ENCODE measurements around the gene ANKRD42.
"Not testable (repeated sequence)": the region's sequence is repeated elsewhere in the genome, so short reads cannot be mapped to it uniquely, and the experiment has no call there.

The ANKRD42 gene

DNA sequence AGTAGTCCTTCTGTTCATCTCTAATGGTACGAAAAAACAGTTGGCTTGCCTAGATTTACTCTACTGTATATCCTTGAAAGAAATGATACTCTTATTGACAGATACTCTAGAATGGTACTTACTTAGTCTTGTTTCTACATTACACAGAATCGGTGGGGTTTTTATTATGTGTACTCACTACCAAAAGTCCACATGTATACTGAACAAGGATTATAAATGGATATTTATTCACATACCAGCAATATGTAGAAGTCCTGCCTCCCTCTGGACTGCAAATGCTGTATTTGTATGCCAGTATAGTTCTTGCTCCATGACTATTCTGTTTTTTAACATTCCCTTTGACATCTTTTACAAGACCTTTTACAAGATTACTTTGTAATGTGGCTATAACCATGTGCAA, 22.6 kb upstream of the ANKRD42 start:
- DNase-seq (ENCODE audit: extremely low read depth in 1 of 2, low read depth in 1 of 2) = no peak

DNA sequence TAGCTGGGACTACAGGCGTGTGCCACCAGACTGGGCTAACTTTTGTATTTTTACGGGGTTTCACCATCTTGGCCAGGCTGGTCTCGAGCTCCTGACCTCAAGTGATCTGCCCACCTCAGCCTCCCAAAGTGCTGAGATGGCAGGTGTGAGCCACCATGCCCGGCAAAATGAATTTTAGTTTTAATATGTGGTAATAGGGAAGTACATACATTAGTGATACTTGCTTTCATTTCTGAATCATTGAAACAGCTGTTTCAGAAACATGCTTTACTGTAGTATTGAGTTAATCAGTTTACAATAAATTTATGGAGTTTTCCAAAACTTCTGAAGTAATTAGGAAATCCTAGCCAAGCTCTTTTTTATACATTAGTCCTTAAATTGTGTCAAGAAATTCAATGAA, 21.0 kb upstream of the ANKRD42 start:
- DNase-seq (ENCODE audit: extremely low read depth in 1 of 2, low read depth in 1 of 2) = no peak

DNA sequence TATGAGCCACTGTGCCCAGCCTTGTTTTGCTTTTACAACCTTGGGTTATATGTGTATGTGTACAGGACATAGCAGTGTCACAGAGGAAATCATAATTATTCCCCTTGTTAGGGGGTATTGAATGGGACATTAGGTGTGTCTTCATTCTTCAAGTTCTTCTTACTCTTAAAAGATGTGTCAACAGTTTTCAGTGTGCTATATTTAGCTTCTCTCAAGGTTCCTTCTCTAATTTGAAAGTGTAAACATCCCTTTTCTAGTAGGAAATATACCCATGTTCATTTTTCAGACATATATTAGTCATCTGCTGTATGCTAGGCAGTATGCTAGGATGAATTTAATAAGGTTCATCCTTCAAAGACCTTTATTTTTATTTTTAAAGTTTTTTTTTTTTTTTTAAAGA, 19.5 kb upstream of the ANKRD42 start:
- DNase-seq (ENCODE audit: extremely low read depth in 1 of 2, low read depth in 1 of 2) = no peak

DNA sequence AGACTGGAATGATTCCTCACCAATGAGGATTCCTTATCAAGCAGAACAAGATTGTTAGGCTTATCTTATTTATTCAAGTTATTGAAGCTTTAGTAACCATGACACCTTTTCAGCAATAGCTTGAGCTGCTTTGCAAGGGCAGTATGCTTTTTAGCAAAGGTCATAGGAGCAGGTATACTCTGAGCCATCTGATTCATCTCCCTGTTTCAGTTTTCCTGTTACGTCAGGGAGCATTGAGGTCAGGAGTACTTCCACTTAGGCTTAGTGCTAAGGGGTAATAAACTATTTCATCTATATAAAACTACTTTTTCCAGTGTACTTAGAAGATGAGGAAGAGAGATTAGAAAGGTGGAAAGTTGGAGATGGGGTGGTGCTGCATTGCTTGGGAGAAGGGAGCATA, 17.7 kb upstream of the ANKRD42 start:
- no peak for DNase-seq (ENCODE audit: extremely low read depth in 1 of 2, low read depth in 1 of 2)

DNA sequence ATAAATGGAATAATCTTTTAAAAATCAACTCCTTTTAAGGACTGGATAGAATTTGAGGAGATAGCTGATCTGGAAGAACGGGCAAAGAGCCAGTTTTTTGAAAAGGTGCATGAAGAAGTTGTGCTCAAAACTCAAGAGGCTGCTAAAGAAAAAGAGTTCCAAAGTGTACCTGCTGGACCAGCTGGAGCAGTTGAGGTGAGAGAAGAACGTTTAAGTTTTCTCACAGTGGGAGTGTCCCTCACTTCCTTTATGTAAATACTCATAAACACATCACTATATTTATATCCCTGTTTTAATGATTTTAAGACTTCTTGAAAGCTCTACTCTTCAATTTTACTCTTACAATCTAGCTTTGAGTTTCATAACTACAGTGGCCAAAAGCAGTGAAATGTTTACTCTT, 11.7 kb upstream of the ANKRD42 start:
- DNase-seq (ENCODE audit: extremely low read depth in 1 of 2, low read depth in 1 of 2) = no peak

DNA sequence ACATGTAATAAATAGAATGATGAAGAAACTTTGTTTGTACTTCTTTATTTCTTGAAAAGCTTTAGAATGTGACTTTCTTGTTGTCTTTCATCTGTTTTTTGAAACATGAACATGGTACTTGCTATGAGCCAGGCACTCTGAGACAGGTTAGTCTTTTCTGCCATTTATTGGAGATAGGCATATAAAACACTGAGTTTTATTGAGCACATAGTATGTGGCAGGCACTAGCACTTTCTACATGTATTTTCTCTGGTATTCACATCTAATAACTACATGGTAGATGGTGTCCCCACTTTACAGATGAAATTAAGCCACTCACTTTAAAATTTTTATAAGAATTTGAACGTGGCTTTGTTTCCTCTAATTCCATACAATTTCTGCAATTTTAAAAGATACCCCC, 7.7 kb upstream of the ANKRD42 start:
- DNase-seq (ENCODE audit: extremely low read depth in 1 of 2, low read depth in 1 of 2) = no peak

DNA sequence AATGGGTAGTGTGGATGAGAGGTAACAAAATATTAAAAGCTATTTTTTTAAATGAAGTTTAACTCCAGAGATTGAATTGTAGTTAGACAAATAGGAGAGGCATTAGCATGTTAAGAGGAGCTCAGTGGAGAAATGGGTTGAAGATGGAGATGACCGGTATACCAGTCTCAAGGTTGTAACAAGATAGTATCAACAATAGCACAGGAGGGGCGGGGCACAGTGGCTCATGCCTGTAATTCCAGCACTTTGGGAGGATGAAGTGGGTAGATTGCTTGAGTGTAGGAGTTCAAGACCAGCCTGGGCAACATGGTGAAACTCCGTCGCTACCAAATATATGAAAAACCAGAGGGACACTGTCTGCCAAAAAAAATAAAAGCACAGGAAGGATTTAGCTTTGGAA, 6.0 kb upstream of the ANKRD42 start:
- DNase-seq (ENCODE audit: extremely low read depth in 1 of 2, low read depth in 1 of 2) = no peak

DNA sequence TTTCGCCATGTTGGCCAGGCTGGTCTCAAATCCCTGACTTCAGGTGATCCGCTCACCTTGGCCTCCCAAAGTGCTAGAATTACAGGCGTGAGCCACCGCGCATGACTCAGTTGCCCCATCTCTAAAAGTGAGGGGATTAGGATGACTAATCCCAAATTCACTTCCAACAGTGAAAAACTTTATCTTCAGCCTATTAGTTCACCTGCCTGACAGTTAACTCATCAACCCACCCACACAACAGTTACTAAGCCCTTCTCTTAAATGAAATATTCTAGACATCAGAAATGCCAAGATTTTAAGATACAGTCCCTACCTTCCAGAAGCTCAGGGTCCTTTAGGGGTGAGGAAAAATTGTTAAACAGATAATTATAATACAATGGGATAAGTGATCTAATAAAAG, 2.0 kb upstream of the ANKRD42 start:
- DNase-seq (ENCODE audit: extremely low read depth in 1 of 2, low read depth in 1 of 2) = no peak

DNA sequence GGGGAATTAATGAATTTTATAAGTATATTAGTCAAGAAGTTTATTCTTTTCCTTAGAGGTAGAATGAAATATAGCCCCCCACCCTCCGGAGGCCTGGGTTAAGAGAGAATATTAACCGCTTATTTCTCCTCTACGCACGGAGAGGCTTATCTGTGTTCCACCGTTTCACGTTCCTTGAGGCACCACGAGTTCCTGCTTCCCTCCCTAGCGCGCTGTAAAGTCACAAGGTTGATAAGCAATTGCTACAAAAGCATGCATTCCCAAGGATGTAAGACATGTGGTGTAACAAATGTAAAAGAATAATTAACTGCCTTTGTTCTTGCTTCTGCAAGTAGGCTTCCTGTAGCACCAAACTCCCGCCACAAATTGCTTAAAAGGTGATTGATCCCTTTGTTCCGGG, 1.5 kb upstream of the ANKRD42 start:
- DNase-seq (ENCODE audit: extremely low read depth in 1 of 2, low read depth in 1 of 2) = no peak

DNA sequence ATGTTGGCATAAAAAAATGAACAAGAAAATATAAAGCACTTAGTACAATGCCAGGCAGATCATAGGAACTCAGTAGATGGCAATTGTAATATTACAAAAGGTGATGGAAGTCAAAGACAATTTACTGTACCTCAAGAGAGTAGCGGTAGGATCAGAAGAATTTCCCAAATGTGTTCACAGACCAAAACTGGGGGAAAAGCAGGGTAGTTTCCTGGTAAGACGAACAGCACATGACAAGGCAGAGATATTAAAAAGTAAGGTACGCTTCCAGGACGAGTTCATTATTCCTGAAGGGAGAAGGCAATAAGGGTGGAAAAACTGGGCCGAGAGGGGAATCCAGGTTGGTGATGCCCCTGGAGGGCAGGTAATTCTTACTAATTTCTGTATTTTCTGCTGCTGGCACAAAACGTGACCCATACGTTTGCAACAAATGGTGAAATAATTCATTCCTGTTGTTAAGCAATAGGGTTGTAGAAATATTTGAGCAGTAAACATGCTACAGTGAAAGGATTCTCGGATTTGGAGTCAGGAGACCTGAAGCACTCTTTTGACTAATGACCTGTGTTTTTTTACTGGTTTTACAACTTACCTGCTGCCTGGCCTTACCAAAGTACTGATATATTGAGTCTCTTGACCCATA, 786 bp upstream of the ANKRD42 start:
- DNase-seq (ENCODE audit: extremely low read depth in 1 of 2, low read depth in 1 of 2) = no peak

DNA sequence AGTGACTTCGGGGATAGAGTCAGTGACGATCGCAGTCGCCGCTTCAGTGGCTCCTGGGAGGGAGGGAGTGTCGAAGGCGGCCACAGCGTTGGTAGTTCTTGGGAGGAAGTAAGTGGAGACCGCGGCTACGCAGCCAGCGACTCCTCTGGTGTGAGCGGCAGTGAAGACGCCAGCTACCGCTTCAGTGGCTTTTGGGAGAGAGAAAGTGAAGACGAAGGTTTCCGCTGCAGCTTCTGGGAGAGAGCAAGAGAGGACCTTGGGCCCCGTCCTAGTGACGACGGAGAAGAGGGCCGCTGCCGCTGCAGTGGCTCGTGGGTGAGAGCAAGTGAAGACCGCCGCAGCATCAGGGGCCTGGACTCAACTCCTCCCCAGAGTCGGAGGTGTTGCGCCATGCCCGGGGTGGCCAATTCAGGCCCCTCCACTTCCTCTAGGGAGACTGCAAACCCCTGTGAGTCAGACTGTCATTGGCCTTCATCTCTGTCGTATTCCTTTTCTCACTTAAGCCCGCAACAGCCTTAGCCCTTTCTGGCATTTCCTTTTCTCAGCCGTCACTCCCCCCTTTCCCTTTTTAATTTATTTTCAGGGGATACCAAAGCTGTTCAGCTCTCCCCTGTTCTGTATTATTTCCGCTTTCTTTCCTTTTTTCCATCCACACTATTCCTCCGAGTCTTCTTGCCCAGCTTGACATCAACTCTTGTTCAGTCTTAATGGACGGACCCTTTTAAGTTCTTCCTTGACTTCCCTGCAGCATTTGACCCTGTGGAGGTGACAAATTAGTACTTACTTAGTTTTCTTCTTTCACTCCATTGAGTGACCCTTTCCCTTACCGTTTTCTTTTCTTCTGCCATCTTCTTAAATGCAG, 1.0 kb downstream of the ANKRD42 start:
- DNase-seq (ENCODE audit: extremely low read depth in 1 of 2, low read depth in 1 of 2) = peak; percentile 36 to 56

DNA sequence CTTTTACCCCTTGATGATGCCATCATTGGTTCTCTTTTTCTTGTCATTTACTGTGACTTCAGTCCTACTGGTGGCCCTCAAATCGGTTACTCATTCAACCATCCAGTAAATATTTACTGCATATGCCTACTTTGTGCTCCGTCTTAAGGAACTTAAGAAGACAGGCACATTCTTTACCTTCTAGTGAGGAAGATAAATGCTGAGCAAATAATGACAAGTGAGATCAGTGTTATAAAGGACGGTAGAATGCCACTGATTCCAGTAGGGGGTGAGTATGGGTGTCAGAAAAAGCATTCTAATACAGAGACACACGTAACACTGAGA, 1.6 kb downstream of the ANKRD42 start:
- no peak for DNase-seq (ENCODE audit: extremely low read depth in 1 of 2, low read depth in 1 of 2)

DNA sequence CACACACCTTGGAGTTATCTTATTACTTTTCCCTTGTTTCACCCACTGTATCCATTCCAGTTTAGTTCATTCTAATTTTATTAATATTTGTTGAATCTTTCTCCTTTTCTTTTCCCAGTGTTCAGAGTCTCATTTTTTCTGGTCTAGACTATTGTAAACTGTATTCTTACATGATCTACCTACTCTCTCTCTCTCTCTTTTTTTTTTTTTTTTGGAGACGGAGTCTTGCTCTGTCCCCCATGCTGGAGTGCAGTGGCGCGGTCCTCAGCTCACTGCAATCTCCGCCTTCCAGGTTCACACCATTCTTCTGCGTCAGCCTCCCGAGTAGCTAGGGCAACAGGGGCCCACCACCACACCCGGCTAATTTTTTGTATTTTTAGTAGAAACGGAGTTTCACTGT, 2.1 kb downstream of the ANKRD42 start:
- DNase-seq (ENCODE audit: extremely low read depth in 1 of 2, low read depth in 1 of 2) = no peak

DNA sequence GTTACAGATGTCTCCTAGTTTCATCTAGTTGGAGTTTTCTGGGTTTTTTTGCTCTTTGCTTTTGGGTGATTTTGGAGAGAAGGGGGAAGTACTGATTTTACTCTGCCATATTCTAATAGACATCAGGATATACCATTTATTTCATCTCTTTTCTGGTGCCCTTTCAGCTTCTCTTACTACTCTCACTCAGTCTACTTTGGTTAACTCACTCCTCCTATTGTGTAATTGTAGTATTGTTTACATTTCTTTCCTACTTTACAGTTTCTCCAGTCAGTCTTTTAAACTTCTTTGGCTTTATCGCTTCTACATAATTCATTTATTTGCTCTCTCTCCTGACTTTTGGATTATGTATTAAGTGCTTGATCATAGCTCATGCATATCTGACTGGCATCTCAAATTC, 6.5 kb downstream of the ANKRD42 start:
- DNase-seq (ENCODE audit: extremely low read depth in 1 of 2, low read depth in 1 of 2) = no peak

DNA sequence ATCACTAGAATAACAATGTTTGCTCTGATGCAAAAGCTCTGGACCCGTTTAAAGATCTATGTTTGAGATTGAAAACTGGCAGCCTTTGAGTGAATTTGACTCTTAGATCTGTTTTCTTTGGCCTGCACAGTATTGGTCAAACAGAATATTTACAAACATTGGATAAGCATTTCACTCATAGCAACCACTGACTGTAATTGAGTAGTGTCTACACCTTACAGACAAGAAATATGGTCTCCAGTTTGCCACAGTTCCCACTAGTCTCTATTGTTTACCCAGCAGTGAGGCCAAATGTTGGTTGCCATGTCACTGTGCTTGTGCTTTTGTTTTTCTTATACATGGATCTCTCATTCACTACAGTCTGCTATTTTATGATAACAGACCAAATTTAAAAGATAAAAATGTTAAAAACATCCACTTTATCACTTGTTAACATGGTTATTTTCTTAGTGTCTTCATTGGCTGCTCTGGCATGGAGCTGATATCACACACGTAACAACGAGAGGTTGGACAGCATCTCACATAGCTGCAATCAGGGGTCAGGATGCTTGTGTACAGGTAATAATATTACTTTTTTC, 12.2 kb downstream of the ANKRD42 start:
- DNase-seq (ENCODE audit: extremely low read depth in 1 of 2, low read depth in 1 of 2) = no peak

DNA sequence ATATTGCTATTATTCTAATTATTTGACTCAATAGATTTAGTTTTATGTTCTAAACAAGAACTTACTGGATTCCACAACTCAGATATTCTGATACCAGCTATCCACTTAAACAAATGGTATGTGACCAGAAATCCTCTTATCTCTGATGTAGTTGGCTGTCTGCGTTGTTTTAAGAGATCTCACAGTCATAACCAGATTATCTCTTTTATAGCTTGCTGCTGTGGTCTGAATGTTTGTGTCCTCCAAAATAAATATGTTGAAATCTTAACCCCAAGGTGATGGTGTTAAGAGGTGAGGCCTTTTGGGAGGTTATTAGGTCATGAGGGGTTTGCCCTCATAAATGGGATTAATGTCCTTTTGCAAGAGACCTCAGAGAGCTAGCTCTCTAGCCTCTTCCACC, 12.7 kb downstream of the ANKRD42 start:
- no peak for DNase-seq (ENCODE audit: extremely low read depth in 1 of 2, low read depth in 1 of 2)

DNA sequence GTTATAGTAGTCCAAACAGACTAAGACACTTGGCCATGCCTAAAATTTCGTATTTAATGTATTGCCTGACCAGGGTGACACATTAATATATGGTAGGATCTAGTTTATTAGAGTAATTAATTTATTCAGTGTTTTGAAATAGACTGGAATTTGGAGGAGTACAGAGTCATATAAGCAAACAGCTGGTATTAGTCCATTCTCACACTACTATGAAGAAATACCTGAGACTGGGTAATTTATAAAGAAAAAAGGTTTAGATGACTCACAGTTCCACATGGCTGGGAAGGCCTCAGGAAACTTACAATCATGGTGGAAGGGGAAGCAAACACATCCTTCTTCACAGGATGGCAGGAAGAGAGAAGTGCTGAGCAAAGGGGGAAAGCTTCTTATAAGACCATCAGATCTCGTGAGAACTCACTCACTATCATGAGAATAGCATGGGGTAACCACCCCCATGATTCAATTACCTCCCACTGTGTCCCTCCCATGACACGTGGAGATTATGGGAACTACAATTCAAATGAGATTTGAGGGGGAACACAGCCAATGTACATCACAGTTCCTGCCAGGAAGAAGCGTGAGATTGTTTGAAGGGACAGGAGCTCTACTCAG, 13.4 kb downstream of the ANKRD42 start:
- DNase-seq (ENCODE audit: extremely low read depth in 1 of 2, low read depth in 1 of 2) = not testable (repeated sequence)

DNA sequence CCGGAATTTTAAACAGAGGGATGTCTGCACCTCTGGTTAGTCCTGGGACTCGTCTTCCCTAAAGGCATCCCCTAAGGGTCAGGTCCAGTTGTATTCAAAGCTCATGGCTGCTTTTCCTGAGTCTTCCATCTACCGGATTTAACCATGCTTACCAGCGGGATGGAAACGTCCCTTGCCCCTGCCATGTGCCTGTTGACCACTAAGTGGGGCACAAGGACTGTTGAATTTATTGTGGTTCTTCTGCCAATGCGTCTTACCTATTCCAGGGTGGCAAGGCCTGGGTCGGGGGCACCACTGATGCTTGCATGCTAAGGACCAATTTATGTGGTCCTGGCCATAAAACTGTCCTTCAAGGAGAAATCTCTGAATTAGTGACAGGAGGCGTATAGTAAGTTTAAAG, 25.6 kb downstream of the ANKRD42 start:
- DNase-seq (ENCODE audit: extremely low read depth in 1 of 2, low read depth in 1 of 2) = no peak

DNA sequence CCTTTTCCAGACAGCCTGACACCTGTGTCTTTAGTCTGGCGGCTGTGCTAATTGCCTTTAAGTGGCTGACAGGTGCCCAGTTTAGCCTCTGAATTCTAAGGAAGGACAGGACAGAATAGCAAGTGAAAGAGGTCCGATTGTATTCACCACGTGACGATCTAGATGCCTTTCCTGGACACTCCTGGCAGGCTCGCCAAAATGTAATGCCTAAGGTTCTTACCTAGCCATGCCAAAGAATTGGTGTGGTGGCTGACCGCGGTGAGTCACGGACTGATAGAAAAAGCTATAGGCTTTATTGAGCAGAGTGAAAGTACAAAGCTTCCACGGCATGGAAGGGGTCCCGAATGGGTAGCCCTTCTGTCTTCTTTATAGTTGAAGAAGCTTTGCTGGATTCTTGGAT, 26.7 kb downstream of the ANKRD42 start:
- DNase-seq (ENCODE audit: extremely low read depth in 1 of 2, low read depth in 1 of 2) = no peak

DNA sequence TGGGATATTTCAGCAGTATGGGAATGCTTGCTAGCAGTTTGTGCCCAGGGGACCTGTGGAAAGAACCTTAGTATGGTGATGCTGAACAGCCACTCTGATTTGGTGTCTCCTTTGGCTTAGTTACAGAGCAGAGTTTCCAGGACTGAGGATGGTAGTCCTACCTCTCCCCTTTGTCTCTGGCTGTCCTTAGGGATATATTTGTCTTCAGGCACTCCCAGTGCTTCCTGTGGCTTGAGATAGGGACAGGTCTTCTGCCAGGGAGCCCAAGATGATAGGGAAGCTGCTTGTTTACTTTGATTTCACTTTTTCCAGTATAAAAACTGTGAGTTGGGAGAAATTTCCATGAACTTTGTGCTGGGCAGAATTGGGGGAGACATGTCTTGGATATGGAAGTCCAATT, 28.2 kb downstream of the ANKRD42 start:
- DNase-seq (ENCODE audit: extremely low read depth in 1 of 2, low read depth in 1 of 2) = no peak

DNA sequence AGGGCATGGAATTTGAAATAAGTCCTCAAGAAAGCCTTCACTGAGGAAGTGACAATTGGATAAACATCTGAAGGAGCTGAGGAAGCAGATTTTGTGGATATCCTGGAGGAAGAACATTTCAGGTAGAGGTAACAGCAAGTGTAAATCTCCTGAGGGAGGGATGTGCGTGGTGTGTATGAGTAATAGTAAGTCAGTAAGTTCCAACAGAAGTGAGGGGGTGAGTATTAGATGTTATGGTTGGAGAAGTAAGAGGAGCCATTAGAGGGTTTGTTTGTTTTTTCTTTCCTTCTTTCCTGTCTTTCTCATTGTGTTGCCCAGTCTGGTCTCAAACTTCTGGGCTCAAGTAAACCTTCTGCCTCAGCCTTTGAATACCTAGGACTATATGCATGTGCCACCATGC, 29.0 kb downstream of the ANKRD42 start:
- no peak for DNase-seq (ENCODE audit: extremely low read depth in 1 of 2, low read depth in 1 of 2)

DNA sequence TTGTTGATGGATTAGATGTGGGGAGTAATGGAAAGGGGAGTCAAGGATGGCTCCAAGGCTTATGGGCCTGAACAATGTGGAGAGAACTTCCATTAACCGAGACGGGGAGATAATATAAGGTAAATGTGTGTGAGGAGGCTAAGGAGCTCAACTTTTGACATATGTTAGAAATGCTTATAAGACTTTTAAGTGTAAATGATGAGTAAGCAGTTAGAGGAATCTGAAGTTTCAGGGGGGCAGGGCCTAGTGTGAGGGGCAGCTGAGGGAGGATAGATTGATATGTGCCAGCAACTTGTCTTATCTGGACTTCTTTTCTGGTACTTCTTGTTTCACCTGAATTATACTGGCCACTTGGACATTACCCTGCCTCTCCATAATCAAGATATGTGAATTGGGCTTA, 29.9 kb downstream of the ANKRD42 start:
- no peak for DNase-seq (ENCODE audit: extremely low read depth in 1 of 2, low read depth in 1 of 2)
